Tibial nerve (tissue), 4 donors: Measurements from ENCODE around the gene ADRM1. TPM values are rescaled to one million over a fixed set of nuclear protein-coding genes. Genes with fewer than 3 reads are reported as not detected.

Source experiments
- DNase-seq, 2 donors: peaks; one replicate each; pipeline ENCODE4 v3.0.0-alpha.2; 2019; ENCODE audit warnings: low spot score in 2 of 2
- H3K27ac ChIP-seq, 4 donors: fragments of 200-600 bp; sonication (generic) in 3 of 4; one replicate each; pipeline ENCODE4 v1.5.1; 2017 to 2019; ENCODE audit warnings: mild to moderate bottlenecking in 1 of 4
- H3K27me3 ChIP-seq, 2 donors: fragments of 200-600 bp; sonication (generic) in 1 of 2; one replicate each; pipeline versions ENCODE4 v1.5.1 to v1.6.0; 2017 to 2019
- H3K36me3 ChIP-seq, 3 donors: fragments of 200-600 bp; sonication (generic); one replicate each; pipeline ENCODE4 v1.5.1; 2018 to 2019
- H3K4me1 ChIP-seq, 4 donors: fragments of 200-600 bp; sonication (generic) in 3 of 4; one replicate each; pipeline ENCODE4 v1.5.1; 2017 to 2019
- H3K4me3 ChIP-seq, 4 donors: fragments of 200-600 bp; sonication (generic) in 3 of 4; one replicate each; pipeline ENCODE4 v1.5.1; 2017 to 2019; ENCODE audit warnings: mild to moderate bottlenecking in 1 of 4, moderate library complexity in 1 of 4
- H3K9me3 ChIP-seq, 4 donors: fragments of 200-600 bp; sonication (generic) in 3 of 4; one replicate each; pipeline ENCODE4 v1.5.1; 2017 to 2019
- CTCF ChIP-seq, 5 experiments: fragments of 200-600 bp in 3 of 5; fragments of 450-650 bp in 2 of 5; sonication (generic) in 3 of 5; IDR thresholded peaks; one replicate each; pipeline ENCODE4 v1.5.1; 2016 to 2019; ENCODE audit warnings: antibody characterized with exemption in 5 of 5, mild to moderate bottlenecking in 3 of 5, moderate library complexity in 2 of 5
- EP300 ChIP-seq, 2 donors: sonication (generic); formaldehyde crosslinking; IDR thresholded peaks; one replicate each; pipeline ENCODE4 v1.6.1; 2017; ENCODE audit warnings: antibody characterized with exemption in 2 of 2, mild to moderate bottlenecking in 1 of 2
- POLR2A ChIP-seq, 2 donors: fragments of 450-650 bp; IDR thresholded peaks; one replicate each; pipeline ENCODE4 v1.6.1; 2017; ENCODE audit warnings: antibody characterized with exemption in 2 of 2, mild to moderate bottlenecking in 2 of 2, moderate library complexity in 2 of 2
- WGBS, 2 donors: methylation state at CpG; one replicate each; pipeline ENCODE4 v1.1.5; 2018; 5-methylcytosine and 5-hydroxymethylcytosine counted together
- total RNA-seq, 4 donors: library from RNA; depleted of rRNA; stranded (reverse); fragments of >200 nt; gene quantifications; one replicate each; pipeline ENCODE4 v1.1.0, GENCODE V29; 2016

ADRM1 gene
- total RNA-seq, 4 donors from 2014 or later: 111 to 132 (median 129) TPM

DNA sequence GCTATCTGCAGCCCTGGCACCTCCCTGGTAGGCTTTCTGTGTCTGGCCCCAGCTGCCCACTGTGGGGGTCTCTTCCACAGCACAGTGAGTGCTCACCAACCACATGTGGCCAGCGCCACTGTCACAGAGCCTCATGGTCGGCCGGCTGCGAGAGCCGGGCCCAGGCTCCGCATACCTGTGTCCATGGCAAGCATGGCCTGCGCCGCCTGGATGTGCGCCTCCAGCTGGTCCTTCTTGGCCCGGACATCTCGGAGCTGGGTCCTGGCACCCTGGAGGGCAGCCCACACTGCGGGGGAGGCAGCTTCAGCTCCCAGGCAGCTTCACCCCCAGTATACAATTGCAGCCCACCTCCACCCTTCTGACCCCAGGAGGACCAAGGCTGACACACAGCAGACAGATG, 13.0 kb downstream of the ADRM1 start:
- no peak for DNase-seq
- Histone ChIP-seq H3K4me3 (no peak overlapping the region), H3K27ac (no peak overlapping the region), H3K36me3 (peaks cover 0 to 89% (median 0%) of the 10 kb centered on the region in 3 donors), H3K4me1 (no peaks in the 10 kb centered on the region), H3K27me3 (no peaks in the 10 kb centered on the region), H3K9me3 (no peaks in the 10 kb centered on the region)
- 96 to 97% methylated on average over 9 to 12 of the region's 12 CpGs for WGBS, 2 donors
- TF ChIP-seq EP300 (IDR thresholded peaks at IDR 0.05) (no peak), CTCF (IDR thresholded peaks at IDR 0.05) (no peak), POLR2A (IDR thresholded peaks at IDR 0.05) (no peak)

DNA sequence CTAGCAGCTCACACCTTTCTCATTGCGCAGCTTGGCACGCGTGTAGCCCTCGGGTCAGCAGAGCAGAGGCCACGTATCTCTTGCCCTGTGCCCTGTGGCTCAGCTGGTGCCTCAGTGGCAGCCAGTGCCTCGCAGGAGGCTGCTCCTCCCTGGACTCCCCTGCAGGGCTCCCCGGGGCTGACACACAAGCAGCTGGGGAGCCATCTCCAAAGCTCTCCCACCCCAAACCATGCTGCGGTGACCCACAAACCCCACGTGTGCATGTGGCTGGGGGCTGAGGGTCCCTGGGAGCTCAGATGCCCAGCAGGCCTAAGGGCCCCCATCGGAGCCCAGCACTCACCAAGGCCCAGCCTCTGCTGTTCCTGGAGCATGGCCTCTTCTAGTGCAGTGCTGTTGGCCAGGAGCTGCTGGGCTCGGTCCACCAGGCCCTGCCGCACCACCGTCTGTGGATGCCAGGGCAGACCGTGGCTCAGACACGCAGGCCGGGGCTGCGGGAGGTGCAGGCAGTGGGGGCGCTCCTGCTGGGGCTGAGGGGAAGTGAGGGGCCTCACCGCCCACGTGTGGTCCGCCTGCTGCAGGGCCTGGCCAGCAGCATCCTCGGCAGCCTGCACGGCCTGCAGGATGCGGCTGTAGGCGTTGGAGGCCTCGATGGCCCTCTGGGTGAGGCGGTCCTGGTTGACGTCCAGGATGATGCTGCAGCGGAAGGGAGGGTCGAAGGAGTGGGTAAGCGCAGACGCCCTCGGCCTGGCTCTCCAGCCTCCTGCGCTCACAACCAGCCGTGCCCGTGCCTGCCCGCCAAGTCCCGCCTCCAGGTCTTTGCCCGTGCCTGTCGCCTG, 13.8 kb downstream of the ADRM1 start:
- no peaks in the 10 kb centered on the region for H3K4me1 ChIP-seq
- no peaks in the 10 kb centered on the region for H3K27me3 ChIP-seq
- no peak for DNase-seq
- WGBS, 2 donors: 83 to 85% methylated on average over 28 to 34 of the region's 40 CpGs
- no peaks in the 10 kb centered on the region for H3K9me3 ChIP-seq
- TF ChIP-seq POLR2A (IDR thresholded peaks at IDR 0.05) (no peak), CTCF (IDR thresholded peaks at IDR 0.05) (no peak), EP300 (IDR thresholded peaks at IDR 0.05) (no peak)
- H3K36me3 ChIP-seq: peaks cover 0 to 84% (median 0%) of the 10 kb centered on the region in 3 donors
- H3K4me3 ChIP-seq: no peak overlapping the region
- H3K27ac ChIP-seq: peak overlapping the region in 1 of 4 donors; percentile 25

- WGBS, 2 donors: 66 to 93% methylated on average over 3 to 5 of the region's 18 CpGs
- Histone ChIP-seq H3K4me1 (no peaks in the 10 kb centered on the region), H3K36me3 (peaks cover 0 to 84% (median 0%) of the 10 kb centered on the region in 3 donors), H3K27ac (peak overlapping the region in 1 of 4 donors; percentile 25), H3K27me3 (no peaks in the 10 kb centered on the region), H3K9me3 (no peaks in the 10 kb centered on the region), H3K4me3 (no peak overlapping the region)
- TF ChIP-seq POLR2A (IDR thresholded peaks at IDR 0.05): no peak
- TF ChIP-seq EP300 (IDR thresholded peaks at IDR 0.05): no peak
- TF ChIP-seq CTCF (IDR thresholded peaks at IDR 0.05): no peak
- no peak for DNase-seq
Measured at GRCh38 chr20:62317167-62317655, 14.4 kb downstream of the ADRM1 start.

GRCh38 chr20:62318400-62319345, 15.9 kb downstream of the ADRM1 start:
- Histone ChIP-seq H3K9me3 (no peaks in the 10 kb centered on the region), H3K27ac (peak overlapping the region in 1 of 4 donors; percentile 10), H3K36me3 (peaks cover 0 to 83% (median 0%) of the 10 kb centered on the region in 3 donors), H3K4me3 (no peak overlapping the region), H3K27me3 (no peaks in the 10 kb centered on the region), H3K4me1 (no peaks in the 10 kb centered on the region)
- TF ChIP-seq EP300 (IDR thresholded peaks at IDR 0.05) (no peak), CTCF (IDR thresholded peaks at IDR 0.05) (no peak), POLR2A (IDR thresholded peaks at IDR 0.05) (no peak)
- no peak for DNase-seq
- 90 to 91% methylated on average over 23 to 33 of the region's 36 CpGs for WGBS, 2 donors
